SK-N-SH treated with all-trans-retinoic acid at 6 μM for 48 hours (cell line): ENCODE measurements around the gene SCAF8.
"Not testable (repeated sequence)": the region's sequence is repeated elsewhere in the genome, so short reads cannot be mapped to it uniquely, and the experiment has no call there.

Source experiments
- ARNTL ChIP-seq: fragments of 450-650 bp; formaldehyde crosslinking; IDR thresholded peaks from 2 replicates; pipeline ENCODE4 v1.5.0; 2020; ENCODE audit warnings: low read depth, mild to moderate bottlenecking, moderate library complexity, borderline replicate concordance
- CREB5 ChIP-seq: fragments of 250-450 bp; sonication (Bioruptor Pico); IDR thresholded peaks from 2 replicates; pipeline ENCODE4 v1.5.1; 2020; ENCODE audit warnings: low read depth, mild to moderate bottlenecking, moderate library complexity
- CSRNP3 ChIP-seq: fragments of 250-450 bp; sonication (Bioruptor Pico); IDR thresholded peaks from 2 replicates; pipeline ENCODE4 v1.5.1; 2021; ENCODE audit warnings: mild to moderate bottlenecking, moderate library complexity
- PATZ1 ChIP-seq: fragments of 250-450 bp; sonication (Bioruptor Pico); IDR thresholded peaks from 2 replicates; pipeline ENCODE4 v1.8.0; 2020; ENCODE audit warnings: mild to moderate bottlenecking, moderate library complexity, borderline replicate concordance
- POU6F1 ChIP-seq: fragments of 250-450 bp; sonication (Bioruptor Pico); IDR thresholded peaks from 2 replicates; pipeline ENCODE4 v1.8.0; 2021; ENCODE audit warnings: low read depth, mild to moderate bottlenecking, moderate library complexity, borderline replicate concordance
- PPARA ChIP-seq: fragments of 250-450 bp; sonication (Bioruptor Pico); IDR thresholded peaks from 2 replicates; pipeline ENCODE4 v1.5.0; 2020; ENCODE audit warnings: mild to moderate bottlenecking, borderline replicate concordance
- TCF4 ChIP-seq: fragments of 250-450 bp; sonication (Bioruptor Pico); IDR thresholded peaks from 2 replicates; pipeline ENCODE4 v1.8.0; 2021; ENCODE audit warnings: mild to moderate bottlenecking, moderate library complexity, borderline replicate concordance
- ZFP3 ChIP-seq: fragments of 250-450 bp; sonication (Bioruptor Pico); IDR thresholded peaks from 2 replicates; pipeline ENCODE4 v1.5.0; 2020; ENCODE audit warnings: mild to moderate bottlenecking, moderate library complexity
- ZFP30 ChIP-seq: fragments of 450-650 bp; formaldehyde crosslinking; IDR thresholded peaks from 2 replicates; pipeline ENCODE4 v1.5.0; 2022; ENCODE audit warnings: mild to moderate bottlenecking, moderate library complexity

- TF ChIP-seq ZFP30 (CRISPR knock-in tag); ZFP3; CREB5 (CRISPR knock-in tag); PPARA (CRISPR knock-in tag); ARNTL (CRISPR knock-in tag); TCF4 (CRISPR knock-in tag); POU6F1 (CRISPR knock-in tag); PATZ1 (CRISPR knock-in tag); CSRNP3: not testable (repeated sequence)
These were observed 11.0 kb downstream of the SCAF8 start for GRCh38 chr6:154744029-154744745.
